GM21528 (cell line): ENCODE measurements around the gene GPR146.
A peak's percentile ranks its signal among the peaks of the same experiment; 100 is the strongest.

Experiments
- ATAC-seq: cut with Tn5 transposase; IDR thresholded peaks from one replicate; pipeline ENCODE4 v1.9.1; 2021; ENCODE audit warnings: mild to moderate bottlenecking, moderate library complexity; ENCODE audit not compliant: unreplicated experiment, low FRiP score

The GPR146 gene

GRCh38 chr7:1055956-1056784 lies 11.8 kb downstream of the GPR146 start:
- ATAC-seq: no peak

GRCh38 chr7:1056785-1057410 lies 12.6 kb downstream of the GPR146 start:
- no peak for ATAC-seq

GRCh38 chr7:1057416-1058291 lies 13.3 kb downstream of the GPR146 start:
- no peak for ATAC-seq

- ATAC-seq: no peak
Measured at GRCh38 chr7:1058311-1058710, 14.0 kb downstream of the GPR146 start.

GRCh38 chr7:1058821-1059199 lies 14.5 kb downstream of the GPR146 start:
- ATAC-seq: no peak

GRCh38 chr7:1059200-1060091 lies 15.1 kb downstream of the GPR146 start:
- ATAC-seq: no peak

- ATAC-seq: no peak
Measured at GRCh38 chr7:1060315-1061072, 16.1 kb downstream of the GPR146 start.

GRCh38 chr7:1061180-1061579 lies 16.8 kb downstream of the GPR146 start:
- no peak for ATAC-seq

GRCh38 chr7:1062296-1063294 lies 18.2 kb downstream of the GPR146 start:
- ATAC-seq: peak; percentile 59

- no peak for ATAC-seq
Measured at GRCh38 chr7:1063361-1063760, 19.0 kb downstream of the GPR146 start.

- ATAC-seq: no peak
Measured at GRCh38 chr7:1064581-1064980, 20.2 kb downstream of the GPR146 start.

- ATAC-seq: no peak
Measured at GRCh38 chr7:1065263-1065584, 20.9 kb downstream of the GPR146 start.

- ATAC-seq: peak; percentile 55
Measured at GRCh38 chr7:1065585-1066241, 21.4 kb downstream of the GPR146 start.

GRCh38 chr7:1066242-1066588 lies 21.9 kb downstream of the GPR146 start:
- no peak for ATAC-seq

GRCh38 chr7:1068013-1068412 lies 23.7 kb downstream of the GPR146 start:
- no peak for ATAC-seq

GRCh38 chr7:1068619-1069018 lies 24.3 kb downstream of the GPR146 start:
- no peak for ATAC-seq

GRCh38 chr7:1070544-1071011 lies 26.2 kb downstream of the GPR146 start:
- no peak for ATAC-seq

GRCh38 chr7:1071731-1072254 lies 27.4 kb downstream of the GPR146 start:
- ATAC-seq: no peak
